H9 (cell line): ENCODE results near the gene P2RY14. TPM values are rescaled to one million over a fixed set of nuclear protein-coding genes. Genes with fewer than 3 reads are reported as not detected.

Experiments
- DNase-seq: peaks from one replicate; pipeline ENCODE4 v3.0.0-alpha.2; 2017
- H2AFZ ChIP-seq: one replicate; pipeline ENCODE4 v1.6.1; 2013; ENCODE audit warnings: mild to moderate bottlenecking, low read length, control low read depth, moderate library complexity
- H2AK5ac ChIP-seq: 2 replicates; pipeline ENCODE4 v1.6.1; 2013; ENCODE audit warnings: low read length, control low read depth, mixed read lengths; ENCODE audit not compliant: insufficient read length
- H2BK120ac ChIP-seq: one replicate; pipeline ENCODE4 v1.6.1; 2013; ENCODE audit warnings: low read depth, mild to moderate bottlenecking, low read length, control low read depth, inconsistent platforms; ENCODE audit not compliant: poor library complexity, severe bottlenecking
- H2BK12ac ChIP-seq: 2 replicates; pipeline ENCODE4 v1.6.1; 2013; ENCODE audit warnings: low read length, control low read depth, mixed read lengths, low read depth; ENCODE audit not compliant: insufficient read length
- H2BK15ac ChIP-seq: 2 replicates; pipeline ENCODE4 v1.6.1; 2013; ENCODE audit warnings: low read depth, low read length, control low read depth
- H2BK20ac ChIP-seq: one replicate; pipeline ENCODE4 v1.6.1; 2013; ENCODE audit warnings: low read depth, mild to moderate bottlenecking, low read length, control low read depth, inconsistent platforms; ENCODE audit not compliant: poor library complexity, severe bottlenecking
- H2BK5ac ChIP-seq: 2 replicates; pipeline ENCODE4 v1.6.1; 2013; ENCODE audit warnings: low read length, control low read depth, mixed read lengths; ENCODE audit not compliant: insufficient read length
- H3K14ac ChIP-seq: 2 replicates; pipeline ENCODE4 v1.6.1; 2013; ENCODE audit warnings: low read length, control low read depth; ENCODE audit not compliant: insufficient read depth
- H3K18ac ChIP-seq: 2 replicates; pipeline ENCODE4 v1.6.1; 2013; ENCODE audit warnings: low read depth, mild to moderate bottlenecking, mixed read lengths, low read length, control low read depth; ENCODE audit not compliant: insufficient read length
- H3K23ac ChIP-seq: 2 replicates; pipeline ENCODE4 v1.6.1; 2013; ENCODE audit warnings: low read length, control low read depth, mixed read lengths, low read depth; ENCODE audit not compliant: insufficient read length
- H3K23me2 ChIP-seq: 2 replicates; pipeline ENCODE4 v1.6.1; 2013; ENCODE audit warnings: low read depth, mild to moderate bottlenecking, mixed read lengths, low read length, control low read depth; ENCODE audit not compliant: insufficient read length, poor library complexity, severe bottlenecking
- H3K27ac ChIP-seq: 2 replicates; pipeline ENCODE4 v1.5.1; 2013; ENCODE audit warnings: low read length, control low read depth, mixed read lengths, low read depth; ENCODE audit not compliant: insufficient read length
- H3K27me3 ChIP-seq: 2 replicates; pipeline ENCODE4 v1.6.1; 2013; ENCODE audit warnings: low read length, control low read depth, inconsistent platforms; ENCODE audit not compliant: insufficient read depth
- H3K4ac ChIP-seq: 2 replicates; pipeline ENCODE4 v1.6.1; 2013; ENCODE audit warnings: low read depth, mild to moderate bottlenecking, control low read depth, inconsistent platforms, low read length, moderate library complexity
- H3K4me1 ChIP-seq: 2 replicates; pipeline ENCODE4 v1.6.1; 2013; ENCODE audit warnings: low read length, control low read depth, inconsistent platforms; ENCODE audit not compliant: insufficient read depth
- H3K4me2 ChIP-seq: 2 replicates; pipeline ENCODE4 v1.6.1; 2013; ENCODE audit warnings: low read length, control low read depth, mixed read lengths; ENCODE audit not compliant: insufficient read length, insufficient read depth
- H3K56ac ChIP-seq: 2 replicates; pipeline ENCODE4 v1.6.1; 2013; ENCODE audit warnings: low read depth, mild to moderate bottlenecking, mixed read lengths, low read length, control low read depth; ENCODE audit not compliant: insufficient read length
- H3K79me1 ChIP-seq: 2 replicates; pipeline ENCODE4 v1.6.1; 2013; ENCODE audit warnings: low read depth, mild to moderate bottlenecking, moderate library complexity, low read length, control low read depth, inconsistent platforms; ENCODE audit not compliant: insufficient read depth, poor library complexity, severe bottlenecking
- H3K79me2 ChIP-seq: 2 replicates; pipeline ENCODE4 v1.6.1; 2013; ENCODE audit warnings: low read length, control low read depth, inconsistent platforms; ENCODE audit not compliant: insufficient read depth
- H3K9ac ChIP-seq: 2 replicates; pipeline ENCODE4 v1.6.1; 2013; ENCODE audit warnings: low read length, control low read depth, mixed read lengths; ENCODE audit not compliant: insufficient read length; ENCODE audit errors: extremely low read depth
- H3K9me3 ChIP-seq: one replicate; pipeline ENCODE4 v1.6.1; 2013; ENCODE audit warnings: low read depth, low read length, inconsistent platforms; ENCODE audit not compliant: control insufficient read depth
- H3T11ph ChIP-seq: one replicate; pipeline ENCODE4 v1.6.1; 2013; ENCODE audit warnings: mild to moderate bottlenecking, low read length, control low read depth, inconsistent platforms
- H4K20me1 ChIP-seq: one replicate; pipeline ENCODE4 v1.6.1; 2013; ENCODE audit not compliant: control insufficient read depth, insufficient read length, insufficient read depth
- H4K5ac ChIP-seq: 2 replicates; pipeline ENCODE4 v1.6.1; 2013; ENCODE audit warnings: low read depth, mild to moderate bottlenecking, mixed read lengths, low read length, control low read depth; ENCODE audit not compliant: insufficient read length
- H4K8ac ChIP-seq: replicated peaks from 2 replicates; pipeline ENCODE4 v1.6.1; 2013; ENCODE audit warnings: low read length, control low read depth, mixed read lengths, low read depth; ENCODE audit not compliant: insufficient read length
- H4K91ac ChIP-seq: 2 replicates; pipeline ENCODE4 v1.6.1; 2013; ENCODE audit warnings: low read depth, mild to moderate bottlenecking, moderate library complexity, mixed read lengths, low read length, control low read depth; ENCODE audit not compliant: insufficient read length
- H3K27ac Mint-ChIP-seq, 3 experiments: 2 replicates in 2 of 3; 3 replicates in 1 of 3; pipeline ENCODE4 v1.8.0; 2020 to 2021; ENCODE audit warnings: mixed read lengths in 3 of 3, mild to moderate bottlenecking in 1 of 3, moderate library complexity in 1 of 3
- H3K27me3 Mint-ChIP-seq: 2 replicates; pipeline ENCODE4 v1.8.0; 2021; ENCODE audit warnings: low read depth, mild to moderate bottlenecking, moderate library complexity, mixed read lengths
- H3K36me3 Mint-ChIP-seq, 3 experiments: 2 replicates in 2 of 3; 3 replicates in 1 of 3; pipeline ENCODE4 v1.8.0; 2020 to 2021; ENCODE audit warnings: low read depth in 3 of 3, mixed read lengths in 3 of 3; ENCODE audit not compliant: insufficient read depth in 1 of 3
- H3K4me1 Mint-ChIP-seq, 2 experiments: 2 replicates each; pipeline ENCODE4 v1.8.0; 2020; ENCODE audit warnings: mixed read lengths in 2 of 2
- H3K4me3 Mint-ChIP-seq, 2 experiments: 2 replicates in 1 of 2; 3 replicates in 1 of 2; pipeline ENCODE4 v1.8.0; 2020 to 2021; ENCODE audit warnings: mild to moderate bottlenecking in 2 of 2, mixed read lengths in 2 of 2, moderate library complexity in 1 of 2
- H3K9me3 Mint-ChIP-seq, 2 experiments: 2 replicates in 1 of 2; 3 replicates in 1 of 2; pipeline ENCODE4 v1.8.0; 2020; ENCODE audit warnings: mild to moderate bottlenecking in 2 of 2, mixed read lengths in 2 of 2, moderate library complexity in 1 of 2
- WGBS: extraction: QIAGEN DNeasy Blood & Tissue Kit; methylation state at CpG from one replicate; pipeline ENCODE4 v1.1.7; 2013; ENCODE audit warnings: missing lambda C conversion rate, low lambda C conversion rate, mixed read lengths; ENCODE audit not compliant: insufficient read length; ENCODE audit errors: extremely low coverage; 5-methylcytosine and 5-hydroxymethylcytosine counted together
- total RNA-seq: library from RNA; stranded (reverse); gene quantifications from 2 replicates; pipeline ENCODE4 v1.2.1, GENCODE V29; 2021
- TF ChIP-seq, protein P1 (sequence below): fragments of 200-600 bp; sonication (generic); conservative IDR thresholded peaks from 3 replicates; pipeline ENCODE4 v1.8.0; 2021; ENCODE audit warnings: antibody characterized with exemption, mild to moderate bottlenecking

P2RY14 gene
- total RNA-seq, 1 experiment from 2014 or later: not detected

DNA sequence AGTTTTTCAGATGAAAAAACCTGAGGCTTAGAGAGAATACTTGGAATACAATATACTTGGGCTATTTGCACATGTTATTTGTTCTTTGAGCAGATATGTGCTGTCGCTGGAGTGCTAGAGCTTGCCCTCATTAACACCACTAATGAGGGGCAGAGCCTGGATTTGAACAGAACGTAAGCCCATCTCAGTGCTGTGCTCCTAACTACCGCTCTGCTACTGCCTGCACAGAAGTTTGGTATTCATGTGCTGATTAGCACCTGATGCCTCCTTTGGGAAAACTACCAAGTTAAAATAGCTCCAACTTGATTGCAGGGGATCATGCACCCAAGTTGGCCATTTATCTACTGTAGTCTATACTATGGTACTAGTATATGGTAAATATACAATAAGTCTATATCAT, 34.6 kb upstream of the P2RY14 start:
- H3K14ac ChIP-seq: no peak overlapping the region
- no peaks in the 10 kb centered on the region for H3K79me1 ChIP-seq
- TF ChIP-seq, protein P1, sequence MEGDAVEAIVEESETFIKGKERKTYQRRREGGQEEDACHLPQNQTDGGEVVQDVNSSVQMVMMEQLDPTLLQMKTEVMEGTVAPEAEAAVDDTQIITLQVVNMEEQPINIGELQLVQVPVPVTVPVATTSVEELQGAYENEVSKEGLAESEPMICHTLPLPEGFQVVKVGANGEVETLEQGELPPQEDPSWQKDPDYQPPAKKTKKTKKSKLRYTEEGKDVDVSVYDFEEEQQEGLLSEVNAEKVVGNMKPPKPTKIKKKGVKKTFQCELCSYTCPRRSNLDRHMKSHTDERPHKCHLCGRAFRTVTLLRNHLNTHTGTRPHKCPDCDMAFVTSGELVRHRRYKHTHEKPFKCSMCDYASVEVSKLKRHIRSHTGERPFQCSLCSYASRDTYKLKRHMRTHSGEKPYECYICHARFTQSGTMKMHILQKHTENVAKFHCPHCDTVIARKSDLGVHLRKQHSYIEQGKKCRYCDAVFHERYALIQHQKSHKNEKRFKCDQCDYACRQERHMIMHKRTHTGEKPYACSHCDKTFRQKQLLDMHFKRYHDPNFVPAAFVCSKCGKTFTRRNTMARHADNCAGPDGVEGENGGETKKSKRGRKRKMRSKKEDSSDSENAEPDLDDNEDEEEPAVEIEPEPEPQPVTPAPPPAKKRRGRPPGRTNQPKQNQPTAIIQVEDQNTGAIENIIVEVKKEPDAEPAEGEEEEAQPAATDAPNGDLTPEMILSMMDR: no peak
- no peak overlapping the region for H3K9ac ChIP-seq
- no peak overlapping the region for H2BK12ac ChIP-seq
- no peak overlapping the region for H4K8ac ChIP-seq
- Mint-ChIP-seq H3K27ac (0 out of 7 replicates have a peak overlapping the region, but pooled peaks of 2 of the 3 experiments have one; percentile 24 to 73), H3K36me3 (no peaks in the 10 kb centered on the region), H3K27me3 (no peaks in the 10 kb centered on the region), H3K4me3 (no peak overlapping the region), H3K9me3 (no peaks in the 10 kb centered on the region), H3K4me1 (peaks cover 35% of the 10 kb centered on the region in 2 experiments)
- DNase-seq: no peak
- H3K18ac ChIP-seq: no peak overlapping the region
- no peak overlapping the region for H2BK20ac ChIP-seq
- H3K23me2 ChIP-seq: no peaks in the 10 kb centered on the region
- no peak overlapping the region for H3K23ac ChIP-seq
- H3K56ac ChIP-seq: no peak overlapping the region
- H2AK5ac ChIP-seq: no peak overlapping the region
- H3K9me3 ChIP-seq: no peaks in the 10 kb centered on the region
- H3T11ph ChIP-seq: no peak overlapping the region
- H2BK15ac ChIP-seq: no peak overlapping the region
- WGBS: no CpG with 5 or more reads among the region's 3 CpGs
- no peak overlapping the region for H2AFZ ChIP-seq
- H4K20me1 ChIP-seq: no peaks in the 10 kb centered on the region
- no peak overlapping the region for H3K4me2 ChIP-seq
- H2BK5ac ChIP-seq: no peak overlapping the region
- H3K27ac ChIP-seq: no peak overlapping the region
- H3K79me2 ChIP-seq: no peaks in the 10 kb centered on the region
- H4K91ac ChIP-seq: no peak overlapping the region
- no peaks in the 10 kb centered on the region for H3K27me3 ChIP-seq
- H4K5ac ChIP-seq: no peak overlapping the region
- no peak overlapping the region for H2BK120ac ChIP-seq
- H3K4ac ChIP-seq: no peak overlapping the region
- H3K4me1 ChIP-seq: no peaks in the 10 kb centered on the region; the same call in 1 of the 2 replicates
